ENCODE results near the gene RABL2B.
"Not testable (repeated sequence)": the region's sequence is repeated elsewhere in the genome, so short reads cannot be mapped to it uniquely, and the experiment has no call there.

The RABL2B gene

DNA sequence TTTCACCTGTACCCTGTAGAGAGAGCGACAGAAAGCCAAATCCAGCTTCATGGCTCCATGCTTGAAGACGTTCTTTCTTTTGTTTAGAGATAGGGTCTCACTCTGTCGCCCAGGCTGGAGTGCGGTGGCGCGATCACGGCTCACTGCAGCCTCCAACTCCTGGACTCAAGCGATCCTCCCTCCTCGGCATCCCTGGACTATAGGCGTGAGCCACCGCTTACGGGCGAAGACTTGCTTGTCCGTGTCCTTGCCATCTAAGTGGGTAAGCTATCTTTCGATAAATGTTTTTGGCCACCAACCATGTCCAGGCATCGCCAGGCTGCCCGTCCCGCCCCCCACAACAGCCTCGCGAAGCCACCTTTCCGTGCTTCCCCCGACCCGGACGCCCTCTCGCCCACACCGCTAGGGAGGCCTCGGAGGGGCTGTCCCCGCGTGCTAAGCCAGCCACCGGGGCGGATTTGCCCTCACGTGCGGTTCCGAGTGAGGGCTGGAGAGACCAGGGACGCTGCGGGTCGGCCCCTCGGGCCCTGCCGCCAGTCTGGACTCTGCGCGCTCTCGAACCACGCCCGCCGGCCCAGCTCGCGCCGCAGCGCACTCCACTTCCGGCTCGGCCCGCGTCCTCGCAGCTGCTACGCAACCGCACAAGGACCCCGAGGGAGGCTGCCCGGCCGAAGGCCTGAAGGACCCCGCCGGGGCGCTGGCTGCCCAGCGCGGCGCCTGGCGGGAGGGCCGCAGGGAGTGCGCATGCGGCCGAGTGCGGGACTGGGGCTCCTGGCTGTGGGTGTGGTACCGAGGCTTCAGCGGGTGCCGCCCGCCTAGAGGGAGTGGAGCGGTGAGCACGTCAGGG is at the start of gene RABL2B:
Gene RABL2B (minus strand): TSS at position 604 of the 847 bp plus-strand sequence. CDS start 1,342 bp downstream, outside the sequence.
- peak; percentile 90 for DNase-seq

GRCh38 chr22:50786936-50787335 is 3.5 kb upstream of the RABL2B start:
- not testable (repeated sequence) for DNase-seq

- DNase-seq: peak; percentile 6
Measured at GRCh38 chr22:50785289-50785688, 1.9 kb upstream of the RABL2B start.

DNA sequence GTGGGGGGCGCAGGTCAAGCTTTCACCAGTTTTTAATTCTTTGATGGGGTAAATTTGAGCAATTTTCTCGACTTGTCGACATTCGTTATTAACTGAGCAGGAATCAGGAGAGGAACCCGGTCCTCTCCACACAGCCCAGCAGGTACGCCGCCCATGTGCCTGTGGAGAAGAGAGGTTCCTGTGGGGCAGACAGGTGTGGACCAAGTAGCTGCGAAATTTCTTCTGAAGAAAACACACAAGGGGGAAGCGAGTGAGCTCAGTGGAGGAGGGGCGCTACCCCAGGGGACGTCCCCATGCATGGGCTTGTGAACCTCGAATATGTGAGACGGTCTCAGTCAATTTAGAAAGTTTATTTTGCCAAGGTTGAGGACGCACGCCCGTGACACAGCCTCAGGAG is 442 bp upstream of the RABL2B start:
- DNase-seq: peak; percentile 22

- peak; percentile 7 for DNase-seq
Measured at GRCh38 chr22:50782253-50782652, 1.2 kb downstream of the RABL2B start.

DNA sequence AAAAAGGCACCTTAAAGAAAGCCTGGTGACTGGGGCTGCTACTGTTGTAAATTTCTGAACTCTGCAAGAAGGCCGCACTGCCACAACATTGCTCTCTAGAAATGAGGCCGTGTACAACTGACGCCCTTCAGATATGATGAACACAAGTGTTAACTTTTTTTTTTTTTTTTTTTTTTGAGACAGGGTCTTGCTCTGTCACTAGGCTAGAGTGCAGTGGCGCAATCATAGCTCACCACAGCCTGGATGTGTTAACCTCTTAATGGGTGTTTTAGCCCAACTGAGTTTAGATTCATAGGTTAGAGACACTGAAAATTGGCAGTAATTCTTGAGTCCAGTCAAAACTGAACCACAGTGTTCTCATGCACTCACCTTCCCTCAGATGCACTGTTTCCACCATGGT is 3.2 kb downstream of the RABL2B start:
- DNase-seq: not testable (repeated sequence)

GRCh38 chr22:50777631-50778030 is 5.8 kb downstream of the RABL2B start:
- DNase-seq: not testable (repeated sequence)

DNA sequence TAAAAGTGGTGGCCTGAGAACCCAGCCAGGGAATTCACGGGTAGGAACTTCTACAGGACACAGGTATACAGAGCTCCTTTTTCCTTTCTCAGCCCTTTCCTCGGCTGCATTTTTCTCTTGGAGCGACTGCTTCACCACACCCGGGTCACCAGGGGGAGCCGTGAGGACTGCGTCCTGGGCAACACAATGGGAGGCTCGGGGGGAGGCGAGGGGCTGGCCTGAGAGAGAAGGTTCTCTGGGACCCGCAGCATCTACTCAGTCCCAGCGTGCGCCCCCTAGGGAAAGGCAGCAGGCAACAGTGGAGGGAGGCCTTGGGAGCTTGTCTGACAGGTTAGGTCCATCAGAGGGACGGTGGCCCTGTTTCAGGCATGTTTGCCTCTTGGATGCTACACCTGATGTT is 8.3 kb downstream of the RABL2B start:
- DNase-seq: peak; percentile 80

DNA sequence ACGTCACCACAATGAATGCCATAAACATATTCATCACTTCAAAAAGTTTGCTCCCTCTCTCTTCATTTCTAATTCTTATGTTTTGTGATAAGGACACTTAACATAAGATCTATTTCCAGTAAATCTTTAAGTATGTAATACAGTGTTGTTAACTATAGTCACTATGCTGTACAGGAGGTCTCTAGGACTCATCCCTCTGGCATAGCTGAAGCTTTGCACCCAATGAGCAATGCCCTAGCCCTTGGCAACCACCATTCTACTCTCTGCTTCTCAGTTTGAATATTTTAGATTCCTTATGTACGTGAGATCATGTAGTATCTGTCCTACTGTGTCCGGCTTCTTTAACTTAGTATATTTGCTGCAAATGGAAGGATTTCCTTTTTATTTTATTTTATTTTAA is 19.1 kb downstream of the RABL2B start:
- not testable (repeated sequence) for DNase-seq

DNA sequence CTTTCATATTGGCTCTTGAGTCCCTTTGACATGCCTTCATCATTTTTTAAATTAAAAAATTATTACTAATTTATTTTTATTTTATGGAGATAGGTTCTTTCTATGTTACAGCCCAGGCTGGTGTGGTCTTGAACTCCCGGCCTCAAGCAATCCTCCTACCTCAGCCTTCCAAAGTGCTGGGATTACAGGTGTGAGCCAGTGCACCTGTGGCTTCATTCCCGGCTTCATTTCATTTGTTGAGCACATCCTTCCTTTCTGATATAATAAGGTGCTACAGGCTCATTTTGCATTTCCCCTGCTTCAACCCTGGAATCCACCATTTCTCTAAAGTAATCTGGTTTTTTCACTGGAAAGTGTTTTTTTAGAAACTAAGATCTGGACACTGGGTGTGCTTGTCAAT is 21.6 kb downstream of the RABL2B start:
- DNase-seq: not testable (repeated sequence)

DNA sequence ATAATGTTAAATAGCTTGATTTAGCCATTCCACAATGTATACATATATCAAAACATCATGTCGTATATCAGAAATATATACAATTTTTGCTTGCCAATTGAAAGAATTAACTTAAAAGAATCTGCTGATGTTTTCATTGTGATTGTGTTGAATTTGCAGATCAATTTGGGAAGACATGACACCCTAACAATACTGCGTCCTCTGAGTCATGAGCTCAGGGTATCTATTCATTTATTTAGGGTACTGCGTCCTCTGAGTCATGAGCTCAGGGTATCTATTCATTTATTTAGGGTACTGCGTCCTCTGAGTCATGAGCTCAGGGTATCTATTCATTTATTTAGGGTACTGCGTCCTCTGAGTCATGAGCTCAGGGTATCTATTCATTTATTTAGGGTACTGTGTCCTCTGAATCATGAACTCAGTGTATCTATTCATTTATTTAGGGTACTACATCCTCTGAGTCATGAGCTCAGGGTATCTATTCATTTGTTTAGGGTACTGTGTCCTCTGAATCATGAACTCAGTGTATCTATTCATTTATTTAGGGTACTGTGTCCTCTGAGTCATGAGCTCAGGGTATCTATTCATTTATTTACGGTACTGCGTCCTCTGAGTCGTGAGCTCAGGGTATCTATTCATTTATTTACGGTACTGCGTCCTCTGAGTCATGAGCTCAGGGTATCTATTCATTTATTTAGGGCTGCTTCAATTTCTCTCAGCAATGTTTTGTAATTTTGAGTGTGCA is 23.7 kb downstream of the RABL2B start:
- DNase-seq: peak; percentile 48

- peak; percentile 63 for DNase-seq
Measured at GRCh38 chr22:50756949-50757491, 26.4 kb downstream of the RABL2B start.

DNA sequence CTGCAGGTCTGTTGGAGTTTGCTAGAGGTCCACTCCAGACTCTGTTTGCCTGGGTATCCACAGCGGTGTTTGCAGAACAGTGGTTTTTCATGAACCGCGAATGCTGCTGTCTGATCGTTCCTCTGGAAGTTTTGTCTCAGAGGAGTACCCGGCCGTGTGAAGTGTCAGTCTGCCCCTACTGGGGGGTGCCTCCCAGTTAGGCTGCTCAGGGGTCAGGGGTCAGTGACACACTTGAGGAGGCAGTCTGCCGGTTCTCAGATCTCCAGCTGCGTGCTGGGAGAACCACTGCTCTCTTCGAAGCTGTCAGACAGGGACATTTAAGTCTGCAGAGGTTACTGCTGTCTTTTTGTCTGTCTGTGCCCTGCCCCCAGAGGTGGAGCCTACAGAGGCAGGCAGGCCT is 27.0 kb downstream of the RABL2B start:
- not testable (repeated sequence) for DNase-seq

DNA sequence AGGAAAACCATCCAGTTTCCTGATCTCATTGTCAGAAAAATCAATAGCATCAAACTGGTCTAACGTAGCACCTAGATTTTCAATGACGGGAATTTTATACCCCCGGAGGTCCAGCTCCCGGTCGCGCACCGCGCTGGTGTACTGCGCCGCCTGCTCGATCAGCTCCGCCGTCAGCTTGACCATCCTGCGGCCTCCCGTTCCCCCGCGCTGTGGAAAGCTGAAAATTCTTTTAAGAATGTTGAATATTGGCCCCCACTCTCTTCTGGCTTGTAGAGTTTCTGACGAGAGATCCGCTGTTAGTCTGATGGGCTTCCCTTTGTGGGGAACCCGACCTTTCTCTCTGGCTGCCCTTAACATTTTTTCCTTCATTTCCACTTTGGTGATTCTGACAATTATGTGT is 28.2 kb downstream of the RABL2B start:
- DNase-seq: not testable (repeated sequence)

DNA sequence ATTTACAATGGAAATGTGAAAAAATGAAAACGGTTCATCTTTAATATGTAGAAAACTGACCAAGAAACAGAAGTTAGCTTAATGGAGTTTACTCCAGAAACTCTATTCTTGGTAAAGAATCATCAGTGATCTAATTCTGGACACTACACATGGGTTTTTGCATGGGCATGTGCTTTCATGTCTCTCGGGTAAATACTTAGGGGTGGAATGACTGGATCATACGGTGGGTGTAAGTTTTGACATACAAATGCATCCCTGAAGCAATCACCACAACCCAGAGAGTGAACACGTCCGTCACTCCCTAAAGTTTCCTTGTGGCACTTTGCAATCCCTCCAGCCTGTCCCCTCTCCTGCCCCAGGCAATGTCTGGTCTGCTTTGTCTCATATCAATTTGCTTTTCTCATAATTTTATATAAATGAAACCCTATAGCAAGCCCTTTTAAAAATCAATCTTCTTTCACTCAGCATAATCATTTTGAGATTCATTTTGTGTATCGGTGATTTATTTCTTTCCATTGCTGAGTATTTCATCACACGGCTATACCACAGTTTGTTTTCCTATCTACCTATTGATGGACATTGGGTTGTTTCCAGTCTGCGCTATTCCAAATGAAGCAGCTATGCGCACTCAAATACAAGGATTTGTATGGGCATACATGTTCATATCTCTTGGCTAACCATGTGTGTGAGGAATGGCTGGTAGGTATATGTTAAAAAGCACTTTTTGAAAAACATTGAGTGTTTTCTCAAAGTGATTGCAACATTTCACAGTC is 33.9 kb downstream of the RABL2B start:
- not testable (repeated sequence) for DNase-seq

DNA sequence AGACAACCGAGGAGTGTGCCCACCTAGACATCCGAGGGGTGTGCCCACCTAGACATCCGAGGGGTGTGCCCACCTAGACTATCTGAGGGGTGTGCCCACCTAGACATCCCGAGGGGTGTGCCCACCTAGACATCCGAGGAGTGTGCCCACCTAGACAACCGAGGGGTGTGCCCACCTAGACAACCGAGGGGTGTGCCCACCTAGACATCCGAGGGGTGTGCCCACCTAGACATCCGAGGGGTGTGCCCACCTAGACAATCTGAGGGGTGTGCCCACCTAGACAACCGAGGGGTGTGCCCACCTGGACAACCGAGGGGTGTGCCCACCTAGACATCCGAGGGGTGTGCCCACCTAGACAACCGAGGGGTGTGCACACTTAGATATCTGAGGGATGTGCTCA is 34.8 kb downstream of the RABL2B start:
- not testable (repeated sequence) for DNase-seq

- DNase-seq: not testable (repeated sequence)
Measured at GRCh38 chr22:50747521-50747920, 35.9 kb downstream of the RABL2B start.

GRCh38 chr22:50744424-50744823 is 39.0 kb downstream of the RABL2B start:
- DNase-seq: not testable (repeated sequence)

DNA sequence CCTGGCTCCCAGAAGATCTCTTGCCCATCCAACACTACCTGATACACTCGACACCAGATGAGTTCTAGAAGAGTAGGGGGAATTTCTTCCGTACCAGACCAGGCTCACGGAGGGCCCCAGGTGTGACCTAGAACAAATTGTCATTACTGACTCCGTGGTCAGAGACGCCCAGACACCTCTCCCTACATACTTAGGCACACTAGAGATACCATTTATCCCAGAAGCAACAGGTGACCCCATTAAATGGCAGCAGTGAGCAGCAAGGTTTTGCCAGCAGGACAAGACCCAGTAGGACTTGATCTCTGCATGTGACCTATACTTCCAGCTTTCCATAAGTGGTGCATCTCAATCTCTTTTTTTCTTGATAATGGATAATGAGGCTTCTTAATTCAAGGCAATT is 42.7 kb downstream of the RABL2B start:
- DNase-seq: not testable (repeated sequence)

DNA sequence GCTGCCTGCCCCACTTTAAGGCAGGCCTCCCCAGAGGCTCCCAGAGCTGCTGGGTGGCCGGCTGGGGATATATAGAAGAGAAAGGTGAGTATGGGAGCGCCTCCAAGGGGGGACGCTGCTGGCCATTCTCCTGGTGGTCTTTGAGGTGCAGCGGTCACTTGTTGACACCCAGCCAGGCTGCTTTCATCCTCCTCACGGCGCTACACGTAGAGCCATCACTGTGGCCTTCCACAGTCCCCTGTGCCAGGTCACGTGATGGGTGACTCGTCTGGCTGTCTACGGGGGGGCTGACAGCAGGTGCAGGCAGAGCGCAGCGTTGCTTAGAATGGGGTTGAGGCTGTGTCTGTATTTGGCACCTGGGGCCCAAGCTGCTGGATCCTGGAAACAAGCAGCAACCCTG is 43.5 kb downstream of the RABL2B start:
- no peak for DNase-seq

- no peak for DNase-seq
Measured at GRCh38 chr22:50739279-50739691, 44.2 kb downstream of the RABL2B start.

DNA sequence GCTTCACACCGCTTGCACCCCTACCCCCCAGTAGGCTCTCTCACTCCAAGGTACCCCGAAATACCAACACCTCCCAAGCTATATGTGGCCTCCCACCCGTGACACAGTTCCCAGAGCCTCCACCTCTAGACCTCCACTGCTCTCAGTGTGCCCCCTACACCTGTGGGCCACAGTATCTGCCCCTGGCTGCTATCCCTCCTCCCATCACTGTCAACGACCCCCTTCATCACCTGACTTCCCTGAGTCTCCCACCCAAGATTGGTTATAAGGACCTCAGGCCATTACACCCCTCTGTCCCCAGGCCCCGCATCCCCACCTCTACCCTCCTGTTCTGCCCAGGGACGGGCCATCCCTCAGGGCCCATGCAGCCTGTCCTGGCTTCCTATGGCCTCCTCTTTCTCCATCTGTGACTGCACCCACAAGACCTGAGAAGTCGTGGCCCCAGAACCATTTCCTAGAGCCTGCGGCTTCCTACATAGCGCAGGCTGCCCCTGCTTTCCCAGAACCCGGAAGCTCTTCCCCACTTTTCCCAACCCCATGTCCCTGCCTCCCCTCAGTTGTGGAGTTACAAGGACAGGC is 44.7 kb downstream of the RABL2B start:
- DNase-seq: no peak

All from OCI-M1 (cell line).